Activated T-cell treated with anti-CD3 and anti-CD28 coated beads, Interleukin-2, amount 50 U/mL, for 24 hours (primary cell): ENCODE data around the gene CXCL1.

Experiments used
- DNase-seq: peaks from one replicate; pipeline ENCODE4 v3.0.0-alpha.2; 2020
- H3K27ac Mint-ChIP-seq: 2 replicates; pipeline ENCODE4 v1.8.0; 2020; ENCODE audit warnings: mild to moderate bottlenecking, mixed read lengths
- H3K27me3 Mint-ChIP-seq: 2 replicates; pipeline ENCODE4 v1.8.0; 2020; ENCODE audit warnings: mixed read lengths
- H3K36me3 Mint-ChIP-seq: 2 replicates; pipeline ENCODE4 v1.8.0; 2020; ENCODE audit warnings: low read depth, mixed read lengths
- H3K4me1 Mint-ChIP-seq: 2 replicates; pipeline ENCODE4 v1.8.0; 2020; ENCODE audit warnings: low read depth, mixed read lengths
- H3K4me3 Mint-ChIP-seq: 2 replicates; pipeline ENCODE4 v1.8.0; 2020; ENCODE audit warnings: mild to moderate bottlenecking, moderate library complexity, mixed read lengths
- H3K9me3 Mint-ChIP-seq: 2 replicates; pipeline ENCODE4 v1.8.0; 2020; ENCODE audit warnings: mixed read lengths

Gene CXCL1

DNA sequence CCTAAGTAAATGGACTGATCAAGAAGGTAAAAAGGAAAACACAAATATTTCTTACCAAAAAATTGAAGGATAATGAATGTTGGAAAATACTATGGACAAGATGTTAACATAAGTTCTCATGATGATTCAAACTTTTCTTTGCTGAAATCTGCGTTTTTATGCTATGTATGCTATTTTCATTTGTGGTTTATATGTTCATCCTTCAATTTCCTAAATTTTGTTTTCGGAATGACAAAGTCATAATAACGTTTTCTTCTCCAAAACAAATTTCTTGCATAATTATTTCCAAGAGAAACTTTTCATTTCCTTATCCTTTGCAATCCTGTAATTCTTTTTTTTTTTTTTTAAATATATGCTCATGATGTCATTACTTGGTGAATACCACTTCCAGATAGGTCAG is 8.3 kb upstream of the CXCL1 start:
- no peak for DNase-seq
- no peak overlapping the region for H3K4me3 Mint-ChIP-seq
- peaks cover 2% of the 10 kb centered on the region for H3K27me3 Mint-ChIP-seq
- H3K9me3 Mint-ChIP-seq = no peaks in the 10 kb centered on the region
- H3K36me3 Mint-ChIP-seq = no peaks in the 10 kb centered on the region
- H3K4me1 Mint-ChIP-seq = no peaks in the 10 kb centered on the region
- H3K27ac Mint-ChIP-seq = no peak overlapping the region

DNA sequence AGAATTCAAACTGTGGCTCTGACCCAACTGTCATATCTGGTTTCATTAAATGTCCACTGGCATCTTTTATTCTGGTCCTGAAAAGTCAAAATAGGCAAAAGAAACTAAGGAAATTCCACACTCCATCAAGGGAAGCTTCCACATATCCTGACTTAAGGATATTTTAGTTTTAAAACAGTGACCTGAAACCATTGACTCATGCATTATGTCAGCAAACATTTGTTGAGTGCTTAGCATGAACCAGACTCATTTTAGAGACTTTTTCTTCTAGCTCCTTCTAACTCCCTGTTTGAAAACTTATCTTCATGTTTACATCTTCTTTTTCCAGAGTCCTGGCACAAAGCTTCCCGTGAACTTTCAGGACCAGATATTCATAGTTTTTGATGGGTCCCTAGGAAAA is 6.9 kb upstream of the CXCL1 start:
- Mint-ChIP-seq H3K36me3 (no peaks in the 10 kb centered on the region), H3K9me3 (no peaks in the 10 kb centered on the region), H3K27me3 (peaks cover 2% of the 10 kb centered on the region), H3K4me3 (no peak overlapping the region), H3K27ac (no peak overlapping the region), H3K4me1 (no peaks in the 10 kb centered on the region)
- no peak for DNase-seq

DNA sequence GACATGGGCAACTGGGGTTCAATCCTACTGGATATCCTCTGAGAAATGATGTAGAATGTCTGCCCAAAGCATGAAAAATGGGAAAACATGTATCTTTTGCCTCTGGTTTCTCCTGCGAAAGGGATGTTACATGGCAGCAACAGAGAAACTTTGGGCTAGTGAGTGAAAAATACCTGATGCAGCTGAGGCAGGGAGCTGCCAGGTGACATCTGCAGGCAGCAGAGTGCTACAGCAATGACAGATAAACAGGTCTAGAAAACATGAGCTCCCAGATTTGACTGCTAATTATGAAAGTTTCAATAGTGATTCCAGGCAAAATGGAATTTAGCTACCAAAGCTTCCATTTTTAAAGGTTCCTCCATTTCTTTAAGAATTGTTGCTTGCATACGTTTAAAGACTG is 4.8 kb upstream of the CXCL1 start:
- H3K27ac Mint-ChIP-seq = no peak overlapping the region
- H3K36me3 Mint-ChIP-seq = no peaks in the 10 kb centered on the region
- no peak overlapping the region for H3K4me3 Mint-ChIP-seq
- H3K4me1 Mint-ChIP-seq = no peaks in the 10 kb centered on the region
- no peak for DNase-seq
- no peaks in the 10 kb centered on the region for H3K9me3 Mint-ChIP-seq
- peaks cover 16% of the 10 kb centered on the region for H3K27me3 Mint-ChIP-seq

DNA sequence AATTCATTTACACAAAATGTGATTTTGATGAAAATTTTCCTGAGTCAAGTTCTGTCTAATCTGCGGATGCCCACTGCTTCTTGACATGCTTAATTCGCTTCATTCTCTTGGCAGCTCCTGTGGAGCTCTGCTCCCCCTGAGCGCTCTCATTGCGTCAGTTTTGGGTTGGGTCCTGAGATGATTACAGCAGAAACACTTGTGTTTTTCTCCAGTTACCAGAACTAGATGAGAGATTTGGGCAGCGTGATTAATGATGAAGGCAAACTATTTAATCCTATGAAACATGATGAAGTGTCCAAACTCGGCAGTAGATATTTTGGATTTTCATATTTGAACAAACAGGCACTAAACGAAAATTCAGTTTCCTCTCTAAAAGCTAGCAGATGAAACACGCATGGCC is 4.2 kb upstream of the CXCL1 start:
- Mint-ChIP-seq H3K4me3 (no peak overlapping the region), H3K27ac (no peak overlapping the region), H3K36me3 (no peaks in the 10 kb centered on the region), H3K27me3 (peaks cover 22% of the 10 kb centered on the region), H3K9me3 (no peaks in the 10 kb centered on the region), H3K4me1 (no peaks in the 10 kb centered on the region)
- DNase-seq = no peak

DNA sequence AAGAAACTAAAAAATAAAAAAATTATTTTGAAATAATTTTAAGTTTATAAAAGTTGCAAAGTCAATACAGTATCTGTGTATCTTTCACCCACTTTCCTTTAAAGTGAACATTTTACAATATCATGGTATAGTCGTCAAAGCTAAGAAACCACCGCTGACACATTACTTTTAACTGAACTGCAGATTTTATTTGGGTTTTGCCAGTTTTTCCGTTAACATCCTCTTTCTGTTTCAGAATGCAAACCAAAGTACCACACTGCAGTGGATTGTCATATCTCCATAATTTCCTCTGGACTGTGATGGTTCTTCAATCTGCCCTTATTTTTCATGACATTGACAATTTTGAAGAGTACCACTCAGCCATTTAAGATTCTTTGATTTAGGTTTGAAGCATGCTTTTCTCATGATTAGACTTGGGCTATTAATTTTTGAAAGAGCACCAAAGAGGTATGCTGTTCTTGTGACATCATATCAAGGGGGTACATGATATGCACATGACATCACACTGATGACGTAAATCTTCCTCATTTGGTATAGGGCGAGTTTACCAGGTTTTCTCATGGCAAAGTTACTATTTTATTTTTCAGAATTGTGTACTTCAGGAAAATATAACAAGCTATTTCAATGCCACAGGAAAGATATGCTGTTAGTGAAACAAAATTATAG is 3.6 kb upstream of the CXCL1 start:
- Mint-ChIP-seq H3K27me3 (peaks cover 28% of the 10 kb centered on the region), H3K36me3 (no peaks in the 10 kb centered on the region), H3K4me1 (no peaks in the 10 kb centered on the region), H3K4me3 (no peak overlapping the region), H3K9me3 (no peaks in the 10 kb centered on the region), H3K27ac (no peak overlapping the region)
- DNase-seq = no peak

DNA sequence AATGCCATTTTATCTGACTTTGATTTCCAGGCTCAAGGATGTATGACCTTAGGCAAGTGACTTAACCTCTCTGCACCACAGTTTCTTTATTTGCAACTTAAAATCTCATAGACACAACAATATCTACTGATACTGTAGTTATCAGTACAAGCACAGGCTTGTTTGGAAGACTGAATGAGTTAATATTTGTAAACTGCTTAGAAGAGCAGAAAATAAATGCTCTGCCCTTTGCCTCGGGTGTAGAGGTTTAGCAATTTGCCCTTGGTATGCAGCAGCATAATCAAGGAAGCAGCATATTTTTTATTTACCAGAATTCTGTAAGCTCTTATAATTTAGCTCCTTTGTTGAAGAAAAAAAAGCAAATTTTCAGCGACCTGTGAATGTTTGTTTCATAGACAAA is 2.9 kb upstream of the CXCL1 start:
- H3K4me1 Mint-ChIP-seq = no peaks in the 10 kb centered on the region
- H3K36me3 Mint-ChIP-seq = no peaks in the 10 kb centered on the region
- no peak overlapping the region for H3K27ac Mint-ChIP-seq

DNA sequence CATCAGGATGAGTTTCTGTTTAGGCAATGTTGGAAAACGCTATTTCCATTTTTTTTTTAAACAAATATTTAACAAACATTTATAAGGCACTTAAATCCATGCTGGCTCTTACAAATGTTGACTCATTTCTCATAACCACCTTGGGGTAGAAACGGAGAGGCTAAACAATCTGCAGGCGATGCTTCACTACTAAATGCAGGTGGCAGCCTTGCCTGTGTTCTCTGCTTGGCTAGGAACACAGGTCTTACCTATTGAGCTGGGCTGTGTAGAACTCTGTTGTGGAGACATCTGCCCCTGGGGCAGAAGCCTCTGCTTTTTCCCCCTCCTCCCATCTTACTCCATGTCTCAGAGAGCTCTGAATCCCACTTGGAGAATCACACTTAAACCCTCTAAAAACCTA is 1.4 kb upstream of the CXCL1 start:
- Mint-ChIP-seq H3K27me3 (peaks cover 32% of the 10 kb centered on the region), H3K4me3 (no peak overlapping the region), H3K9me3 (no peaks in the 10 kb centered on the region), H3K27ac (no peak overlapping the region), H3K4me1 (no peaks in the 10 kb centered on the region), H3K36me3 (no peaks in the 10 kb centered on the region)
- no peak for DNase-seq

More for the DNA sequence above, 2.9 kb upstream of the CXCL1 start:
- no peak overlapping the region for H3K4me3 Mint-ChIP-seq
- H3K9me3 Mint-ChIP-seq = no peaks in the 10 kb centered on the region
- DNase-seq = no peak
- H3K27me3 Mint-ChIP-seq = peaks cover 32% of the 10 kb centered on the region

DNA sequence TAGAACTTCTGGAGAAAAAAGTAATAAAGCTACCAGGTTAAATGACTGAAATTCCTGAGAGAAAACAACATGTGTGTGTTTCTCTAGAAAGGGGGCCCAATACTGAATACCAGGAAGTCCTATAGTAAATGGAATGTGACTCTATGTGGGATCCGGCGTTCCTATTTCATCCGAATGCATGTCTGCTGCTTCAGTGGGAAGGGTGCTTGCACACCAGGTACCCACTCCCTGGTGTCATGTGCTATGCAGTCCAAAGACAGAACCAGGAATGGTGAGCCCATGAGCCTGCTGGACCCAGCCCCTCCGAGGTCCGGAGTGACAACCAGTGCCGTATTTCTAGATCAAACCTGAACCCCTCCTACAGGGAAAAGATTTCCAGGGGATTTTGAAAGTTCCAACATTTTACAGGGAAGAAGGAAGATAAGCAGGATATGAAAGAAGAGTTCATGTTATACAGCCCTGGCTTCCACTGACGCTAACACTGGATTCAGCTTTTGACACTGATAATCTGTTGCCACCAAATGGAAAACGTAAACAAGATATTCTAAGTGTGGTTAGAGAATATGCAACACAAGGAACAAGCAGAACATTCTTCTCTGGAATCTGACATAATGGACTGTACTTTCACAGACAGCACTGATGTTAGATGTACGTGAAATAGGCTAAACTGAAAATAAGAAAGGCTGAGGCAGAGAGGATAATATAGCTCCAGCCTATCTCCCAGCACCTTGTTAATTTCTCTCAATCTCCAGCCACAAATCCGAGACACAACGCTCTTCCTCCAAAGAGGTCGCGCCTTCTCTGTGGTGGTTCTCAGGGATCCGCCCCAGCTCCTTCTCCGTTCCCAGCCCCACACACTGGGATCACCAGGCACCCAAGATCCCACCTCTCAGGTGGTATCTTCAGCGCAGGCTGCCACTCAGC is 725 bp upstream of the CXCL1 start:
- Mint-ChIP-seq H3K36me3 (no peaks in the 10 kb centered on the region), H3K27me3 (peaks cover 32% of the 10 kb centered on the region), H3K4me3 (no peak overlapping the region), H3K9me3 (no peaks in the 10 kb centered on the region), H3K4me1 (no peaks in the 10 kb centered on the region), H3K27ac (no peak overlapping the region)
- no peak for DNase-seq

DNA sequence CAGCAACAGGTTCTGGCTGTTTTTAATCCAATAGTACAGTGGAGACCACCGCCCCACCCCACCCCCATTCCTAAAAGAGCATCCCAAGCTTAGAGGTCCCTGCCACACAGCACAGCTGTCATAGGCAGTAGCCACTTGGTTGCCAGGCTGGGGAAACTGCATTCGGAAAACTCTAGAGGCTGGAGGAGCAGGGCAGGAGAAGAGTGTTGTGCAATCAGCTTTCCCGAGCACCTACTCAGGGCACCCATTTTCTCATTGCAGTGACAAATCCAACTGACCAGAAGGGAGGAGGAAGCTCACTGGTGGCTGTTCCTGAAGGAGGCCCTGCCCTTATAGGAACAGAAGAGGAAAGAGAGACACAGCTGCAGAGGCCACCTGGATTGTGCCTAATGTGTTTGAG is 1.1 kb downstream of the CXCL1 start:
- peaks cover 30% of the 10 kb centered on the region for H3K27me3 Mint-ChIP-seq
- H3K9me3 Mint-ChIP-seq = no peaks in the 10 kb centered on the region
- no peak overlapping the region for H3K27ac Mint-ChIP-seq
- H3K4me1 Mint-ChIP-seq = no peaks in the 10 kb centered on the region
- H3K36me3 Mint-ChIP-seq = no peaks in the 10 kb centered on the region
- no peak overlapping the region for H3K4me3 Mint-ChIP-seq
- DNase-seq = no peak

DNA sequence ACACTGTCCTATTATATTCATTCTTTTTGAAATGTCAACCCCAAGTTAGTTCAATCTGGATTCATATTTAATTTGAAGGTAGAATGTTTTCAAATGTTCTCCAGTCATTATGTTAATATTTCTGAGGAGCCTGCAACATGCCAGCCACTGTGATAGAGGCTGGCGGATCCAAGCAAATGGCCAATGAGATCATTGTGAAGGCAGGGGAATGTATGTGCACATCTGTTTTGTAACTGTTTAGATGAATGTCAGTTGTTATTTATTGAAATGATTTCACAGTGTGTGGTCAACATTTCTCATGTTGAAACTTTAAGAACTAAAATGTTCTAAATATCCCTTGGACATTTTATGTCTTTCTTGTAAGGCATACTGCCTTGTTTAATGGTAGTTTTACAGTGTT is 1.6 kb downstream of the CXCL1 start:
- H3K27me3 Mint-ChIP-seq = peaks cover 30% of the 10 kb centered on the region
- H3K9me3 Mint-ChIP-seq = no peaks in the 10 kb centered on the region
- H3K36me3 Mint-ChIP-seq = no peaks in the 10 kb centered on the region
- no peak overlapping the region for H3K4me3 Mint-ChIP-seq
- H3K4me1 Mint-ChIP-seq = no peaks in the 10 kb centered on the region
- no peak for DNase-seq
- H3K27ac Mint-ChIP-seq = no peak overlapping the region

DNA sequence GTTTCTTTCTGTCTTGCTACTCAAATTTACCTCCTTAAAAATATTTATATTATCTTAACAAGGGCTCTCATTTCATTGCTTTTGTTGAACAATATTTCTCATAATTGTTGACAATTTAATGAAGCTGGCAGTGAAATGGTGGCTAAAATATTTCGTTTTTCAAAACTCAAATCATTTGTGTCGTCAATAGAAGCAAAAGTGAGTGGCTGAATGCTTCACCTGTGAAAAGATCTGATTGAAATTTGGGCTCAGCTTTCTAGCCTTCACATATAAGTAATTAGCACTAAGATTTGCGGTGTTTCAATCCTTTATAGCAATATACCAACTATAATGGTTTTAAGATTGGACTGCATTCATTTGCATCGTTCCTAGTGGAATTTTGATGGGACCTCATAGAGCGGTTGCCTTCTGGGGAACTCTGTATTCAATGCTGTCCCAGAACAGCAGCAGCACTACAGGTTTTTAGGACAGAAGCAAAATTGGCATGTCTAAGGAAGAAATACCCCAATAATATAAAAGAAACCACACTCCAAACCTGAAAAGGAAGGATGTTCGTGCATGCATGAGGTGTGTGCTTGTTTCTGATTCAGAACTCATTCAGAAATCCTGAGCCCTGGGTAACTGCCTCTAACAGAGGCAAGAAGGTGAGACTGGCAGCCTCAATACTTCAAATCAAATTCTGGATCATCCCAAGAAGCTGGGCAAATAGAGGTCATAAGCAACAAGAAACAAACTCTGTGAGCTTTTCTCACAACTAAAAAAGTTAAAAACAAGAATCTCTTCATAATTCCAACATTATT is 2.5 kb downstream of the CXCL1 start:
- Mint-ChIP-seq H3K27me3 (peaks cover 30% of the 10 kb centered on the region), H3K36me3 (no peaks in the 10 kb centered on the region), H3K4me3 (no peak overlapping the region), H3K4me1 (no peaks in the 10 kb centered on the region), H3K27ac (no peak overlapping the region), H3K9me3 (no peaks in the 10 kb centered on the region)
- no peak for DNase-seq

DNA sequence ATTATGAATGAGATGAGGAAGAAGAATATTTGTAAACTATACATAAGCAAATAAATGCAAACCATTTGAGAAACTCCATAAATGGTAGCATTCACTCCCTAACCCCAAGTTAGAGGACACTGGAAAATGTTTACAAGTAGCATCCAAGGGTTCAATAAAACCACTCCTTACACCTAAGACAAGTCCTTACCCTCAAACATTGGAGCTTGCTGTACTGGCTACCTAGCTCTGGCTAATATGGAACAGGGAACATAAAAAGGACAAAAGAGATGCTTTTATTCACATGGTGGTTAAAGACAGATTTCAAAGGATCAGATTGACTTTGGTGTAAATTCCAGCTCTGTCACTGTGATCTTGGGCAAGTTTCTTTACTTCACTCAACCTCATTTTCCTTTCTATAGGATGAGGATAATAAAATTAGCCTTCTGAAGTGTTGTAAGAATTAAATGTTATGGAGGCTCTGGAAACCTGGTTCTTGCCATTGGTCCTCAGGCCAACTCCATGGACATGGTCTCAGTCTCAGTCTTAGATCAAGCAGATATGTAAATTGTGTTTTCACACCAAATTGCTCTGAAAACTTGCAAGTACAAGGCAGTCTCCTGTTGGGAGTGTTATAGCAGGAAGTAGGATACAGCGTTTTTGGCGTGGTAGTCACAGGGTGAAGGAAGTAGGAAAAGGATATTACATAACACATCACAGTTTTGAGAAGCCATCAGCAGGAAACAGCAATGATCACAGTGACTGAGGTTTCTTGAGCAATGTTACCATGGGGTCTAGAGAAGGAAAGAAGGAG is 3.3 kb downstream of the CXCL1 start:
- Mint-ChIP-seq H3K27me3 (peaks cover 30% of the 10 kb centered on the region), H3K27ac (no peak overlapping the region), H3K4me1 (no peaks in the 10 kb centered on the region), H3K4me3 (no peak overlapping the region), H3K36me3 (no peaks in the 10 kb centered on the region), H3K9me3 (no peaks in the 10 kb centered on the region)
- DNase-seq = no peak

DNA sequence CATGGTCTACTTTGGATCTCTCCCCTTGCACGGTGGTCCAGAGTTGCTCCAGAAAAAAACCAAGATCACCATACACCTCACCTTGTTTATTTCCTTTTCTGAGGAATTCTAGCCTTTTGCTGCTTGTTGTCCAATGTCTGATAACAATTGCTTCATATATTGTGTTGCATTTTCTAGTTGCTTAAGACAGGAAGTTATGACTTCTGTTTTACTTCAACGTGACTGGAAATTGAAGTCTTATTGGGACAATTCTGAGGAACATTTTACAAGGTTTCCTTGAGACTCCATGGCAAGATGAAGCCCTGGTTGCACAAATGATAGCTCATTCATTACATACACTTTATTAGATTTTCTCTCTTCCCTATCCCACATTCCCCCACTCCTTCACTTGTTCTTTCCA is 5.2 kb downstream of the CXCL1 start:
- Mint-ChIP-seq H3K27me3 (peaks cover 16% of the 10 kb centered on the region), H3K4me1 (no peaks in the 10 kb centered on the region), H3K27ac (no peak overlapping the region), H3K4me3 (no peak overlapping the region), H3K36me3 (no peaks in the 10 kb centered on the region), H3K9me3 (no peaks in the 10 kb centered on the region)
- no peak for DNase-seq

DNA sequence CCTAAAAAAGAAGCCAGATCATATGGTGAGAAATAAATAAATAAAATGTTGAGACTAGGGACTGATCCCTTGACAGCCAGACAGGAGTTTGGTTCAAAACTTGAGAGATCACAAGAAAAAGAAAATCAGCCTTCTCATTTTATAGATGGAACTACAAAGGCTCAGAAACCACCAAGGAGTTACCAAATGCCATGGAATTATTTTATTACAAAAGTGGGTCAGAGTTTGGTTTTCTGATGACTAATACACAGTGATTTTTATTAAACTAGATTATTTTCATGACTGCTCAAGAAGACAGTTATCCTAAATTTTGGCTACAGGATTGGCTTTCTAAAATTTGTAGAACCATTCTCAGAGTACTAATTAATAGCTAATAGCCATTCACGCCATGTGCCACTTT is 6.2 kb downstream of the CXCL1 start:
- Mint-ChIP-seq H3K27me3 (peaks cover 5% of the 10 kb centered on the region), H3K4me1 (no peaks in the 10 kb centered on the region), H3K9me3 (no peaks in the 10 kb centered on the region), H3K27ac (no peak overlapping the region), H3K36me3 (no peaks in the 10 kb centered on the region), H3K4me3 (no peak overlapping the region)
- no peak for DNase-seq
